ENCODE data around the gene FCN1. TPM values are rescaled to one million over a fixed set of nuclear protein-coding genes. Genes with fewer than 3 reads are reported as not detected.

The FCN1 gene
- polyA plus RNA-seq, 1 of the 3 experiments (the other 2 are of a cell fraction) = not detected

- H3K4me1 ChIP-seq (ENCODE audit: control insufficient read depth in 1 of 2, insufficient read depth in 2 of 2, low read depth in 1 of 2, low read length in 1 of 2) = no peaks in the 10 kb centered on the region
- no peak overlapping the region for H3K9ac ChIP-seq
- TF ChIP-seq ZBTB33 (IDR thresholded peaks at IDR 0.05; ENCODE audit: borderline replicate concordance, low read depth) (no peak), RXRA (IDR thresholded peaks at IDR 0.05; ENCODE audit: borderline replicate concordance, low read depth) (no peak), PBX3 (IDR thresholded peaks at IDR 0.05) (no peak), ELF1 (IDR thresholded peaks at IDR 0.05) (no peak), USF1 (IDR thresholded peaks at IDR 0.05; ENCODE audit: borderline replicate concordance, low read depth) (no peak), RAD21 (IDR thresholded peaks at IDR 0.05; ENCODE audit: low read length) (no peak), EP300 (IDR thresholded peaks at IDR 0.05; ENCODE audit: borderline replicate concordance in 1 of 2, low read depth in 1 of 2, low read length in 1 of 2) (no peak), TEAD4 (IDR thresholded peaks at IDR 0.05; ENCODE audit: borderline replicate concordance, insufficient read depth) (no peak), JUND (IDR thresholded peaks at IDR 0.05) (no peak), REST (IDR thresholded peaks at IDR 0.05; ENCODE audit: low read depth, low read length) (no peak), CHD2 (IDR thresholded peaks at IDR 0.05; ENCODE audit: low read length, partially characterized antibody) (no peak), FOXJ3 (CRISPR knock-in tag; IDR thresholded peaks at IDR 0.05) (no peak), SIN3A (IDR thresholded peaks at IDR 0.05; ENCODE audit: borderline replicate concordance, low read depth, low read length) (no peak), RFX5 (IDR thresholded peaks at IDR 0.05; ENCODE audit: low read length) (no peak), FOXM1 (IDR thresholded peaks at IDR 0.05; ENCODE audit: low read depth) (no peak), IRF3 (IDR thresholded peaks at IDR 0.05; ENCODE audit: low read depth, low read length) (no peak)
- H3K27ac ChIP-seq (ENCODE audit: low read depth in 2 of 2, low read length in 1 of 2) = no peak overlapping the region
- no peaks in the 10 kb centered on the region for H4K20me1 ChIP-seq (ENCODE audit: insufficient read depth)
- POLR2A ChIA-PET = no interaction called here
- H3K79me2 ChIP-seq (ENCODE audit: insufficient read depth) = no peaks in the 10 kb centered on the region
- no peak overlapping the region for H2AFZ ChIP-seq (ENCODE audit: low read depth)
- no peak overlapping the region for H3K4me2 ChIP-seq
- no peaks in the 10 kb centered on the region for H3K9me2 ChIP-seq
- no peaks in the 10 kb centered on the region for H3K27me3 ChIP-seq (ENCODE audit: insufficient read depth)
- no peaks in the 10 kb centered on the region for H3K36me3 ChIP-seq (replicated peaks in 1 of 2; ENCODE audit: control insufficient read depth in 1 of 2, insufficient read depth in 2 of 2, low read length in 1 of 2)
- DNase-seq = no peak
- no peak overlapping the region for H3K4me3 ChIP-seq (ENCODE audit: low read depth in 2 of 2, low read length in 1 of 2)
- 61% methylated on average over 11 of the region's 16 CpGs for WGBS (ENCODE audit: low lambda C conversion rate)
- no peaks in the 10 kb centered on the region for H3K9me3 ChIP-seq
- H3F3A ChIP-seq (replicated peaks; ENCODE audit: insufficient read depth) = no peaks in the 10 kb centered on the region
- CTCF ChIA-PET = interaction anchor here (0.7 kb wide), 1 partner anchor 98 kb away, joined by 3 read pairs; no protein-coding TSS in a partner anchor
These were observed 54.3 kb downstream of the FCN1 start for GRCh38 chr9:134863306-134863902.

Data from SK-N-SH (cell line).